ENCODE measurements around the gene MON1B. TPM values are rescaled to one million over a fixed set of nuclear protein-coding genes. Genes with fewer than 3 reads are reported as not detected.

MON1B gene
- polyA plus RNA-seq, 4 donors: 24.3 to 29.0 (median 26.3) TPM

GRCh38 chr16:77194295-77195231, 3.6 kb downstream of the MON1B start:
- DNase-seq (ENCODE audit: low read depth in 4 of 4, low spot score in 3 of 4): no peak

DNA sequence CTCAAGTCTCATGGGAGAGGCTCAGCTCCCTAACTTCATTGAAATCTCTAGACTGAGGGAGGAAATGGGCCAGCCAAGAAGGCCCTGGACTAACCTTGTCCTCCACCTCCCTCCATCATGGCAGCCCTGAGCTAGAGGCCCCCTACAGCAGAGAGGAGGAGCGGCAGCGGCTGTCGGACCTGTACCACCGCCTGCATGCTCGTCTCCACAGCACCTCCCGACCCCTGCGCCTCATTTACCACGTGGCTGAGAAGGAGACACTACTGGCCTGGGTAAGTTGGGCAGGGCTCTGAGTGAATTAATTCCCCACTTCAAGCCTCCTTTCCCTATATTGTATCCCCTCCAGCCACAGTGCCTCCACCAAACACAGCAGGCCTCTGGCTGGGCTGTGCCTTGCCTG, 4.4 kb downstream of the MON1B start:
- DNase-seq (ENCODE audit: low read depth in 4 of 4, low spot score in 3 of 4): no peak

GRCh38 chr16:77197747-77198146, 6.8 kb downstream of the MON1B start:
- no peak for DNase-seq (ENCODE audit: low read depth in 4 of 4, low spot score in 3 of 4)

GRCh38 chr16:77199211-77199610, 8.2 kb downstream of the MON1B start, which contains the start of gene SYCE1L:
Gene SYCE1L (plus strand): TSS chr16:77199408. CDS start chr16:77199452, 44 bp downstream.
- DNase-seq (ENCODE audit: low read depth in 4 of 4, low spot score in 3 of 4): no peak

GRCh38 chr16:77206533-77206932, 15.5 kb downstream of the MON1B start:
- no peak for DNase-seq (ENCODE audit: low read depth in 4 of 4, low spot score in 3 of 4)

- DNase-seq (ENCODE audit: low read depth in 4 of 4, low spot score in 3 of 4): no peak
These were observed 16.0 kb downstream of the MON1B start for GRCh38 chr16:77207030-77207429.

DNA sequence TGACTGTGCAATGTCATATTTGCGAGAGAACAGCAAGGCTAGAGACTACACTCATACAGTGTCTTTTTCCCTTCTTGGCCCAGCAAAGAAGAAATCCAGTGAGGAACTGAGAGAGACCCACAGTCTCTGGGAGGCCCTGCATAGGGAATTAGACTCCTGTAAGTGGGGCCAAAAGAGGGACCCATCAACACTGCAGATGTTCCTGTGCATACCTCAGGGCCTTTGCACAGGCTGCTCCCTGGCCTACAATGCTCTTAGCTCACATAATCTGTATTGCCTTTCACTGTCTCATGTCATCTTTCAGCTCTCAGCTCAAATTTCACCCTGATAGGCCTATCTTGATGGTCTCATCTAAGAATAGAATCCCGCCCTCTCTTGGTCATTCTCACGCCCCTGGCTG, 17.4 kb downstream of the MON1B start:
- DNase-seq (ENCODE audit: low read depth in 4 of 4, low spot score in 3 of 4): no peak

DNA sequence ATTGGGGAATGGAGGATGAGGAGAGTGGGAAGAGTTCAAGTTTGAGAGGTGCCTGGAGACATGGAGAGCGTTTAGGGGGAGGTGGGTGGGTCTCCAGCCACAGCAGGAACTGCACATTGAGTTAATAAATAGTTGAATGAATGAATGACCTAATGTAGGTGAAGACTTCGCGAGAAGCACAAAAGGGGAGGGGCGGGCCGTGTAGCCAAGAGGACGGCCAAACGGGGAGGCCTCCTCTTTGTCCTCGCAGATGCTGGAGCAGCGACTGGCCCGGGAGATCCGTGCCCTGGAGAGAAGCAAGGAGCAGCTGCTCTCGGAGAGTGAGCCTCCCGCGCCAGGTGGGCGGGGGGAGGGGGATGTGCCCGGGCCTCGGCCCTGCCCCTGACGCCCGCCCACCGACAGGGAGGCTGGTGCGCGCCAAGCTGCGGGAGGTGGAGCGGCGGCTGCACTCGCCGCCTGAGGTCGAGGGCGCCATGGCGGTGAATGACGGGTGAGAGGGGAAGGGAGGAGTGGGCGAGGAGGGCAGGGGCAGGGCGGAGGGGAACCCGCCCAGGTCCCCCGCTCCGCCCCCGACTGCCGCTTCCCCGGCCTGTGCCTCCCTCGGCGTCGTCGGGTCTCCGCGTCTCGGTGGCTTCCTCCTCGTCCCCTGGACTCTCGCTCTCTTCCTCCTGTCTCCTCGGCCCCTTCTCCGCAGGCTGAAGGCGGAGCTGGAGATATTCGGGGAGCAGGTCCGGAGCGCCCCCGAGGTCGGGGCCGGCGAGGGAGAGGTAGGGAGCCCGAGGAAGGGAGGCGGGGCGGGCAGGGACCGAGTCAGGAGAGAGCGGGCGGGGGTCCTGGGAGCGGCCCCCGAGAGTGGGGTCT, 21.1 kb downstream of the MON1B start:
- peak in 3 of 4 donors; percentile 30 to 45 (median 45) for DNase-seq (ENCODE audit: low read depth in 4 of 4, low spot score in 3 of 4)

DNA sequence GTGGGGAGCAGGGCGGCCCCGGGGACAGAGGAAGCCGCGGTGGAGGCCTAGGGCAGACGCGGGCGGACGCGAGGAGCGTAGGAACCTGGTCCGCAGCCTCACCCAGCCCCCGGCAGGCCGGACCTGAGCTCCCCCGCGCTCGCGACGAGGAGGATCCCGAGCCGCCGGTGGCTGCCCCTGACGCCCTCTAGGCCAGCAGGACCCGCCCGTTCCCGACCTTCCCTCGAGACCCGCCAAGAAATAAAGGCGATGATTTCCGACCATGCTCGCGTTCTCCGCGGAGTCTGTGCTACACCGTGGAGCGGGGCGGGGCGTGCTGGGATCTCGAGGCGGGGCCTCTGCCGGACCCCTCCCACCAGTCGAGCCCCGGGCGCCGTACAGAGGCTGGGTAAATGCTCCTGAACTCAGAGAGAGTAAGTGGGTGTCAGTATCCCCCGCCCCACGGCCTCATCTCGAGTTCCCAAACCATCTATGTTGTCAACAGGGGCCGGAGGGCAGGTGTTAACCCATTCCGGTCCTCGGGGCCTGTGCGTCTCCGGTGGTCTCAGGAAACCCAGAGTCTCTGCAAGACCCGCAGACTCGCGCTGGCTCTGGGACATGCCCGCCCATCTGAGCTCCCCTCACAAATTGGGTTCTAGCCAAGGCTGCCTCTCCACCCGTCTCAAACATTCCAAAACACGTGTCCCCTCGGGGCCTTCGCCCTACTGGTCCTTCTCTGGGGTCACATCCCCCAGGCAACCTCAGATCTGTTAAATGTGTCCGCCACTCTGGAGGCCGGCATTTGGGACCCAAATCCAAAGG, 22.0 kb downstream of the MON1B start:
- peak in 2 of 4 donors; percentile 27 to 55 for DNase-seq (ENCODE audit: low read depth in 4 of 4, low spot score in 3 of 4)

DNA sequence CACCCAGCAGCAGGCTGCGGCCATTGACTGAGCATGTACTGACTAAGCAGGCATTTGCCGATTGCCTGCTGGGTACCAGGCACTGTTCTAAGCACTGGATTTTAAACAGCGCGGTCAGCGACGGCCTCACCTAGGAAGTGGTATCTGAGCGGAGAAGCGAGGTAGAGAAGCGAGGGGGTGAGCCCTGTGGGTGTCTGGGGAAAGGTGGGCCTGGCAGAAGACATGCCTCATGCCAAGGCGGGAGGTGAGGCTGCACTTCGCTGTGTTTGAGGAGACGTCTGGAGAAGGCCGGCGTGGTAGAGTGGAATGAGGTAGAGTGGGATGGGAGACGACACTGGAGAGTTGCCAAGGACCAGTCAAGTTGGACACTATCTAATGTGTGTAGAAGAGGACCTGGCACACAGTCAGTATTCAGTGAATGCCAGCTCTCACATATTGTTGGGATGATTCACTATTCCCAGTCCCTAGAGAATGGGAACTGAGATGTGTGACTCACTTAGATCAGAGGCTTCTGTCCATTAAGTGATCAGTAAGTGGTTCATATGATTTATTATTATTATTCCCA, 22.6 kb downstream of the MON1B start:
- DNase-seq (ENCODE audit: low read depth in 4 of 4, low spot score in 3 of 4): no peak

GRCh38 chr16:77214411-77215138, 23.6 kb downstream of the MON1B start:
- DNase-seq (ENCODE audit: low read depth in 4 of 4, low spot score in 3 of 4): no peak

GRCh38 chr16:77219437-77219836, 28.4 kb downstream of the MON1B start:
- DNase-seq (ENCODE audit: low read depth in 4 of 4, low spot score in 3 of 4): no peak

DNA sequence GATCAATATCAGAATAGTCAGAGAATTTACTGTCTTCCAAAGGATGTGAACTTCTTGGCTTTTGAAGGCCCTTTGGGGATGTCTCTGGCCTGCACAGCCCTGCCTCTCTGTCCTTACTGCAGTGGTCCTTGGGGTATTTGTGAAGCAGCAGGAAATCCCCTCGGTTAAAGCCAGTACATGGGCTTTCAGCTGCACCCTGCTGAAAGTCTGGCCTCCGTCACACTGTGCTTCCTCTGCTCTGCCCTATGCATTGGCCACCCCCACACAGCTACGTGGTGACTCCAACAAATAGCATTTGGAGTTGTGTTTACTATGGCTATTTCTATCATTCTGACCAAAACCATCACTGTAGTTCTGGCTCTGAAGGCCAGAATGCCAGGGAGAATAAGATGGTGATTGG, 29.4 kb downstream of the MON1B start:
- DNase-seq (ENCODE audit: low read depth in 4 of 4, low spot score in 3 of 4): no peak

GRCh38 chr16:77221482-77221881, 30.5 kb downstream of the MON1B start:
- no peak for DNase-seq (ENCODE audit: low read depth in 4 of 4, low spot score in 3 of 4)

- DNase-seq (ENCODE audit: low read depth in 4 of 4, low spot score in 3 of 4): no peak
These were observed 32.2 kb downstream of the MON1B start for GRCh38 chr16:77223184-77223583.

DNA sequence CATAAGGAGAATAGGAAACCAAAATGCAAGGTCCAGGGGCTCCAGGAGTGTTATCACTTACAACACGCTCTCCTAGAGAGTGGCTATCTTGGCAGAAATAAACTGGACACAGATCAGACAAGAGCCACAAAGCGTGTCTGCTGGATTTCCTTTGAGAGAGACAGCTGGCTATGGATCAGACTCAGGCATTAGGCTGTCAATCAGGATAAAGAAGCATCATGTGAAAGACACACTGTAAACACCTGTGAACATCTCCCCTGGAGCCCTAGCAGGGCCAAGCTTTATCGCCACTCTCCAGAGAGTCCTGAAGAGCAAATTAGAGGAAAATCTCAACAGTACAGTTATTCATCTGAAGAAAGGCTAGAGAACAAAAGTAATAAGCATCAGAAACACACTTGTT, 34.2 kb downstream of the MON1B start:
- DNase-seq (ENCODE audit: low read depth in 4 of 4, low spot score in 3 of 4): no peak

DNA sequence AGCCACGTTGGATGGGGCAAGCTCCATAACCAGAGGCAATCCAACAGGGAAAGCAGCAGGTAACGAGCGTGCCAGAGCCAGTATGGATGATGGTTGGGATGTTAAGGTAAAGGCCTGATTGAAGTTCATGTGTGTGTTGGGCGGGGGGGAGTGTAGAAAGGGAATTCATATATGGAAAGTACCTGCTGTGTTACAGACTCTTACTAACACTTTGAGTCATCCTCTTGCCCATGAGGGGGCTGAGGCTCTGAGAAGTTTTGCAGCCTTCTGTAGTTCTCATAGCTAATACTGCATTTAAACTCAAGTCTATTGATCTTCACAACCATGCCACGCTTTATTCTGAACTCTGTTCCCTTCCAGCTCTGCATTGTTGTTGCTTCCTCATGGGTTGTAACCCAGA, 36.8 kb downstream of the MON1B start:
- DNase-seq (ENCODE audit: low read depth in 4 of 4, low spot score in 3 of 4): no peak

DNA sequence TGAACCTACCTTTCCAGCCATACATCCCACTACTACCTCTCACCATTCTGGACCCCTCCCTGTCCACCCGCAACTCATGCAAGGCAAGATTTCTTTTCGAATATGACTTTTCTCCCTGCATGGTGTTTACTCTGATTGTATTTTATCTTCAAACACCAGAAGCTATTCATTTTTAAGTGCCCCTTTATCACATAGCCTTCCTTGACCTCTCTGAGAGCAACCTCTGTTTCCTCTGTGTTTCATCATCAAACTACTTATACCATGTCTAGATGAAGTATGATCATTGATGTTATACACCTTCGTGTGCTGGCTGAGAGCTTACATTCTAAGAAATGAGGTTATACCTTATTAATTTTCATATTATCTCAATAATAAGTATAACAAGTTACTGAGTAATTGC, 40.1 kb downstream of the MON1B start:
- DNase-seq (ENCODE audit: low read depth in 4 of 4, low spot score in 3 of 4): no peak

DNA sequence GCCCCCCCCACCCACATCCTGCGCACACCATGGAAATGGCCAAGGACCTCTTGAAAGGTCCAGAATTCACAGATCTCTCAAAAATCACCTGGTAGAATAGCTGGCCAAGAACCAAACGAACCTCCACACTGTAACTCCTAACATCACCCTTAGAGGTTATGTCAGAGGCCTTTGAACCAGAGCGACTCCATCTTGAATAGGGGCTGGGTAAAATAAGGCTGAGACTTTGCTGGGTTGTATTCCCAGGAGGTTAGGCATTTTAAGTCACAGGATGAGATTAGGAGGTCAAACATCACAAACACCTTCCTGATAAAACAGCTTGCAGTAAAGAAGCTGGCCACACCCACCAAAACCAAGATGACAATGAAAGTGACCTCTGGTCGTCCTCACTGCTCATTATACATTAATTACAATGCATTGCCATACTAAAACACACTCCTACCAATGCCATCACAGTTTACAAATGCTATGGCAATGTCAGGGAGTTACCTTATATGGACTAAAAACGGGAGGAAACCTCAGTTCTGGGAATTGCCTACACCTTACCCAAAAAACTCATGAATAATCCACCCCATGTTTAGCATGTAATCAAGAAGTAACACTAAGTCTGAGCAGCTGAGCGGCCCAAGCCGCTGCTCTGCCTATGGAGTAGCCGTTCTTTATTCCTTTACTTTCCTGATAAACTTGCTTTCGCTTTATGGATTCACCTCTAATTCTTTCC, 43.0 kb downstream of the MON1B start:
- no peak for DNase-seq (ENCODE audit: low read depth in 4 of 4, low spot score in 3 of 4)
